SK-N-SH (cell line): Measurements from ENCODE around the gene HIPK3. TPM values are rescaled to one million over a fixed set of nuclear protein-coding genes. Genes with fewer than 3 reads are reported as not detected.

Source experiments
- CTCF ChIA-PET: fragments of 300-600, 350-600 bp; formaldehyde crosslinking; extraction: SDS; loops from one replicate; lab custom pipeline; 2021; lab: Yijun Ruan, JAX
- POLR2A ChIA-PET: fragments of 350-600 bp; sonication (Branson Sonifier 250); formaldehyde crosslinking; extraction: SDS; loops from one replicate; lab custom pipeline; 2020; ENCODE audit warnings: antibody characterized with exemption, inconsistent platforms; lab: Yijun Ruan, JAX
- DNase-seq: peaks from one replicate; pipeline ENCODE4 v3.0.0; 2012
- H2AFZ ChIP-seq: fragments of 200-600 bp; sonication (generic); 2 replicates; pipeline ENCODE4 v1.8.1; 2016; ENCODE audit warnings: antibody characterized with exemption, mild to moderate bottlenecking, low read depth
- H3F3A ChIP-seq: fragments of 200-600 bp; sonication (generic); replicated peaks from 2 replicates; pipeline ENCODE3; 2016; ENCODE audit warnings: antibody characterized with exemption, mild to moderate bottlenecking; ENCODE audit not compliant: insufficient read depth
- H3K27ac ChIP-seq, 2 experiments: fragments of 200-500 bp in 1 of 2; fragments of 200-600 bp in 1 of 2; sonication (Bioruptor generic) in 1 of 2; sonication (generic), shearing (Covaris generic) in 1 of 2; 2 replicates each; pipeline versions ENCODE4 v1.5.1 to v1.6.1; 2014 to 2016; ENCODE audit warnings: low read depth in 2 of 2, inconsistent platforms in 1 of 2, low read length in 1 of 2, mild to moderate bottlenecking in 1 of 2, mixed read lengths in 1 of 2
- H3K27me3 ChIP-seq: fragments of 200-600 bp; sonication (generic), shearing (Covaris generic); 2 replicates; pipeline ENCODE4 v1.6.1; 2016; ENCODE audit warnings: mixed run types; ENCODE audit not compliant: insufficient read depth
- H3K36me3 ChIP-seq, 2 experiments: fragments of 200-500 bp in 1 of 2; fragments of 200-600 bp in 1 of 2; sonication (Bioruptor generic) in 1 of 2; sonication (generic) in 1 of 2; replicated peaks in 1 of 2; 2 replicates each; pipeline versions ENCODE3 to v1.5.1; 2014 to 2016; ENCODE audit warnings: low read length in 1 of 2, mild to moderate bottlenecking in 1 of 2; ENCODE audit not compliant: insufficient read depth in 2 of 2, control insufficient read depth in 1 of 2
- H3K4me1 ChIP-seq, 2 experiments: fragments of 200-500 bp in 1 of 2; fragments of 200-600 bp in 1 of 2; sonication (Bioruptor generic) in 1 of 2; sonication (generic), shearing (Covaris generic) in 1 of 2; 2 replicates each; pipeline versions ENCODE4 v1.5.1 to v1.6.1; 2014 to 2016; ENCODE audit warnings: low read depth in 1 of 2, low read length in 1 of 2, mixed run types in 1 of 2; ENCODE audit not compliant: insufficient read depth in 2 of 2, control insufficient read depth in 1 of 2
- H3K4me2 ChIP-seq: fragments of 200-600 bp; sonication (generic), shearing (Covaris generic); 2 replicates; pipeline ENCODE4 v1.6.1; 2017; ENCODE audit warnings: mixed run types
- H3K4me3 ChIP-seq, 2 experiments: fragments of 200-500 bp in 1 of 2; fragments of 200-600 bp in 1 of 2; sonication (Bioruptor generic) in 1 of 2; sonication (generic), shearing (Covaris generic) in 1 of 2; 2 replicates each; pipeline versions ENCODE4 v1.5.1 to v1.8.1; 2014 to 2016; ENCODE audit warnings: low read depth in 2 of 2, inconsistent platforms in 1 of 2, low read length in 1 of 2, mild to moderate bottlenecking in 1 of 2, mixed read lengths in 1 of 2, moderate library complexity in 1 of 2
- H3K79me2 ChIP-seq: fragments of 200-600 bp; sonication (generic); 2 replicates; pipeline ENCODE4 v1.8.1; 2017; ENCODE audit warnings: mild to moderate bottlenecking; ENCODE audit not compliant: insufficient read depth
- H3K9ac ChIP-seq: fragments of 200-600 bp; sonication (generic); 2 replicates; pipeline ENCODE4 v1.6.1; 2017; ENCODE audit warnings: mixed run types
- H3K9me2 ChIP-seq: fragments of 200-600 bp; sonication (generic); 2 replicates; pipeline ENCODE4 v1.6.1; 2017; ENCODE audit warnings: mixed run types
- H3K9me3 ChIP-seq: fragments of 200-600 bp; sonication (generic); 2 replicates; pipeline ENCODE4 v1.6.1; 2017; ENCODE audit warnings: mixed run types, mild to moderate bottlenecking, moderate library complexity
- H4K20me1 ChIP-seq: fragments of 200-600 bp; sonication (generic); 2 replicates; pipeline ENCODE4 v1.6.1; 2017; ENCODE audit warnings: mild to moderate bottlenecking, mixed run types; ENCODE audit not compliant: insufficient read depth
- ELF1 ChIP-seq: IDR thresholded peaks from 2 replicates; pipeline ENCODE4 v1.4.0; 2012
- EP300 ChIP-seq, 2 experiments: IDR thresholded peaks; 2 replicates each; pipeline versions ENCODE4 v1.4.0 to v1.6.1; 2012; ENCODE audit warnings: borderline replicate concordance in 1 of 2, low read depth in 1 of 2, low read length in 1 of 2
- FOSL2 ChIP-seq: IDR thresholded peaks from 2 replicates; pipeline ENCODE4 v1.4.0; 2012; ENCODE audit warnings: low read depth, mild to moderate bottlenecking, moderate library complexity, borderline replicate concordance
- FOXJ3 ChIP-seq: sonication (generic); formaldehyde crosslinking; IDR thresholded peaks from 2 replicates; pipeline ENCODE4 v1.5.1; 2020; ENCODE audit warnings: mild to moderate bottlenecking, missing genetic modification reagents
- FOXM1 ChIP-seq: IDR thresholded peaks from 2 replicates; pipeline ENCODE4 v1.4.0; 2012; ENCODE audit warnings: low read depth, mild to moderate bottlenecking
- GATA2 ChIP-seq: sonication (generic); formaldehyde crosslinking; IDR thresholded peaks from 2 replicates; pipeline ENCODE4 v1.5.0; 2020; ENCODE audit warnings: mild to moderate bottlenecking, missing genetic modification reagents
- MAX ChIP-seq: IDR thresholded peaks from 2 replicates; pipeline ENCODE4 v1.4.0; 2012; ENCODE audit warnings: low read depth
- MEF2A ChIP-seq: IDR thresholded peaks from 2 replicates; pipeline ENCODE4 v1.4.0; 2012; ENCODE audit warnings: low read depth, borderline replicate concordance
- MXI1 ChIP-seq: IDR thresholded peaks from 2 replicates; pipeline ENCODE4 v1.6.1; 2012; ENCODE audit warnings: mild to moderate bottlenecking, low read depth, low read length, improper control_type of control experiment
- NRF1 ChIP-seq: IDR thresholded peaks from 2 replicates; pipeline ENCODE4 v1.6.1; 2012; ENCODE audit warnings: low read depth, mild to moderate bottlenecking, low read length
- PBX3 ChIP-seq: IDR thresholded peaks from 2 replicates; pipeline ENCODE4; 2012
- RAD21 ChIP-seq: IDR thresholded peaks from 2 replicates; pipeline ENCODE4 v1.6.1; 2012; ENCODE audit warnings: mild to moderate bottlenecking, low read length
- RCOR1 ChIP-seq: fragments of 150-350 bp; IDR thresholded peaks from 2 replicates; pipeline ENCODE4 v1.6.1; 2017; ENCODE audit warnings: antibody characterized with exemption, low read length
- RFX5 ChIP-seq: IDR thresholded peaks from 2 replicates; pipeline ENCODE4 v1.6.1; 2012; ENCODE audit warnings: mild to moderate bottlenecking, improper control_type of control experiment, low read length
- RXRA ChIP-seq: IDR thresholded peaks from 2 replicates; pipeline ENCODE4 v1.4.0; 2012; ENCODE audit warnings: low read depth, mild to moderate bottlenecking, borderline replicate concordance
- SIN3A ChIP-seq: IDR thresholded peaks from 2 replicates; pipeline ENCODE4 v1.6.1; 2012; ENCODE audit warnings: low read depth, mild to moderate bottlenecking, low read length, moderate library complexity, borderline replicate concordance
- TCF12 ChIP-seq: IDR thresholded peaks from 2 replicates; pipeline ENCODE4 v1.4.0; 2012
- TEAD4 ChIP-seq: IDR thresholded peaks from 2 replicates; pipeline ENCODE4 v1.4.0; 2012; ENCODE audit warnings: mild to moderate bottlenecking, borderline replicate concordance; ENCODE audit not compliant: insufficient read depth
- USF1 ChIP-seq: IDR thresholded peaks from 2 replicates; pipeline ENCODE4 v1.4.0; 2012; ENCODE audit warnings: low read depth, borderline replicate concordance
- USF2 ChIP-seq: fragments of 150-350 bp; IDR thresholded peaks from 2 replicates; pipeline ENCODE4 v1.6.1; 2017; ENCODE audit warnings: antibody characterized with exemption, low read length, low read depth, borderline replicate concordance
- ZBTB33 ChIP-seq: IDR thresholded peaks from 2 replicates; pipeline ENCODE4 v1.4.0; 2012; ENCODE audit warnings: low read depth, borderline replicate concordance
- WGBS: methylation state at CpG from one replicate; pipeline ENCODE4 v1.1.6; 2017; ENCODE audit warnings: low lambda C conversion rate; 5-methylcytosine and 5-hydroxymethylcytosine counted together
- polyA plus RNA-seq, 3 experiments: library from polyadenylated mRNA; depleted of rRNA; stranded (reverse); fragments of >200 nt; gene quantifications; 2 replicates each; pipeline ENCODE4 v1.2.3, GENCODE V29; 2012

Gene HIPK3
- polyA plus RNA-seq, 1 of the 3 experiments (the other 2 are of a cell fraction), result 5.2 TPM

GRCh38 chr11:33315822-33316221 is 58.6 kb downstream of the HIPK3 start:
- peaks cover 0 to 18% of the 10 kb centered on the region in 2 experiments; a peak in 1 of 4 replicates for H3K4me1 ChIP-seq
- no peak overlapping the region for H3K9ac ChIP-seq
- TF ChIP-seq MEF2A (no peak), MXI1 (no peak), RFX5 (no peak), SIN3A (no peak), RAD21 (no peak), ZBTB33 (no peak), EP300 (IDR thresholded peaks at IDR 0.05; ENCODE audit: borderline replicate concordance in 1 of 2, low read depth in 1 of 2, low read length in 1 of 2) (no peak), TCF12 (no peak), RXRA (no peak), FOXM1 (no peak), GATA2 (CRISPR knock-in tag) (no peak), RCOR1 (no peak), ELF1 (no peak), FOXJ3 (CRISPR knock-in tag) (no peak)
- no peak for DNase-seq
- WGBS, result 98% methylated on average over 3 of the region's 3 CpGs
- H3K4me2 ChIP-seq, result no peak overlapping the region
- no peaks in the 10 kb centered on the region for H3K9me3 ChIP-seq
- CTCF ChIA-PET, result interaction anchor here (0.9 to 1.0 kb wide), 2 partner anchors 11 to 14 kb away, joined by 3 read pairs; no protein-coding TSS in a partner anchor
- H2AFZ ChIP-seq, result no peak overlapping the region
- peaks cover 7% of the 10 kb centered on the region for H3F3A ChIP-seq
- POLR2A ChIA-PET, result no interaction called here
- peaks cover 96% of the 10 kb centered on the region for H3K79me2 ChIP-seq
- H3K27me3 ChIP-seq, result no peaks in the 10 kb centered on the region
- H3K36me3 ChIP-seq, result peaks cover 0 to 6% of the 10 kb centered on the region in 2 experiments
- H3K4me3 ChIP-seq, result no peak overlapping the region
- H3K27ac ChIP-seq, result no peak overlapping the region
- H3K9me2 ChIP-seq, result no peaks in the 10 kb centered on the region
- peaks cover 91% of the 10 kb centered on the region for H4K20me1 ChIP-seq

- H3K36me3 ChIP-seq, result peaks cover 0 to 6% of the 10 kb centered on the region in 2 experiments
- no peak overlapping the region for H3K4me3 ChIP-seq
- H3K9ac ChIP-seq, result no peak overlapping the region
- H3K27ac ChIP-seq, result no peak overlapping the region
- no peaks in the 10 kb centered on the region for H3K27me3 ChIP-seq
- WGBS, result 50% methylated on average over 1 of the region's 1 CpG
- peaks cover 97% of the 10 kb centered on the region for H3K79me2 ChIP-seq
- H3K9me3 ChIP-seq, result no peaks in the 10 kb centered on the region
- no peak overlapping the region for H3K4me2 ChIP-seq
- peaks cover 91% of the 10 kb centered on the region for H4K20me1 ChIP-seq
- H3F3A ChIP-seq, result peaks cover 7% of the 10 kb centered on the region
- H3K4me1 ChIP-seq, result peaks cover 0 to 17% of the 10 kb centered on the region in 2 experiments; a peak in 1 of 4 replicates
- DNase-seq, result no peak
- ChIA-PET CTCF (interaction anchor here (1.4 to 2.2 kb wide), 2 partner anchors 12 to 151 kb away, joined by 4 to 9 read pairs; no protein-coding TSS in a partner anchor), POLR2A (no interaction called here)
- no peak overlapping the region for H2AFZ ChIP-seq
- H3K9me2 ChIP-seq, result no peaks in the 10 kb centered on the region
- TF ChIP-seq TEAD4 (no peak), FOXJ3 (CRISPR knock-in tag) (no peak), MAX (no peak), USF1 (no peak), RAD21 (no peak), PBX3 (no peak), FOSL2 (no peak), ZBTB33 (no peak), NRF1 (no peak), MXI1 (no peak), USF2 (no peak)
Observed at GRCh38 chr11:33317662-33318061, 60.5 kb downstream of the HIPK3 start.
